DOHH2 (cell line): ENCODE data around the gene NAP1L4.

Source experiments
- H3F3A ChIP-seq: fragments of 200-600 bp; sonication (generic), shearing (Covaris generic); 2 replicates; pipeline ENCODE4 v1.6.0; 2016; ENCODE audit warnings: antibody characterized with exemption, mild to moderate bottlenecking; ENCODE audit not compliant: control insufficient read depth, insufficient read depth
- H3K27ac ChIP-seq: fragments of 200-600 bp; sonication (generic); 2 replicates; pipeline ENCODE4 v1.5.1; 2014; ENCODE audit warnings: low read depth, mild to moderate bottlenecking, low read length, moderate library complexity
- H3K27me3 ChIP-seq: fragments of 200-600 bp; sonication (generic); 2 replicates; pipeline ENCODE4 v1.6.1; 2014; ENCODE audit warnings: mild to moderate bottlenecking, low read length, mixed read lengths; ENCODE audit not compliant: control insufficient read depth
- H3K36me3 ChIP-seq: fragments of 200-600 bp; sonication (generic); 2 replicates; pipeline ENCODE4 v1.6.1; 2014; ENCODE audit warnings: mild to moderate bottlenecking, low read length, moderate library complexity, mixed read lengths; ENCODE audit not compliant: control insufficient read depth
- H3K4me1 ChIP-seq: fragments of 200-600 bp; sonication (generic); 2 replicates; pipeline ENCODE4 v1.6.1; 2014; ENCODE audit warnings: mild to moderate bottlenecking, low read length, mixed read lengths; ENCODE audit not compliant: control insufficient read depth
- H3K4me2 ChIP-seq: fragments of 200-600 bp; sonication (generic); 2 replicates; pipeline ENCODE4 v1.6.0; 2014; ENCODE audit warnings: mild to moderate bottlenecking, low read length, moderate library complexity
- H3K4me3 ChIP-seq: fragments of 200-600 bp; sonication (generic); 2 replicates; pipeline ENCODE4 v1.5.1; 2014; ENCODE audit warnings: mild to moderate bottlenecking, low read length, mixed read lengths
- H3K79me2 ChIP-seq: fragments of 200-600 bp; sonication (generic); 2 replicates; pipeline ENCODE4 v1.6.1; 2014; ENCODE audit warnings: mild to moderate bottlenecking, low read length, mixed read lengths; ENCODE audit not compliant: control insufficient read depth
- H3K9me2 ChIP-seq: fragments of 200-600 bp; sonication (generic); replicated peaks from 2 replicates; pipeline ENCODE4 v1.6.1; 2014; ENCODE audit warnings: mild to moderate bottlenecking, low read length, mixed read lengths; ENCODE audit not compliant: control insufficient read depth
- H3K9me3 ChIP-seq: fragments of 200-600 bp; sonication (generic); 2 replicates; pipeline ENCODE4 v1.6.1; 2014; ENCODE audit warnings: antibody characterized with exemption, low read length, mixed read lengths; ENCODE audit not compliant: control insufficient read depth, insufficient read depth
- H4K20me1 ChIP-seq: fragments of 200-600 bp; sonication (generic); 2 replicates; pipeline ENCODE4 v1.6.0; 2014; ENCODE audit warnings: low read depth, mild to moderate bottlenecking, antibody characterized with exemption, low read length, moderate library complexity; ENCODE audit not compliant: control insufficient read depth, insufficient read depth
- EZH2phosphoT487 ChIP-seq: fragments of 200-600 bp; sonication (generic); IDR thresholded peaks from 2 replicates; pipeline ENCODE4 v1.6.1; 2017; ENCODE audit warnings: borderline replicate concordance, mild to moderate bottlenecking, antibody characterized with exemption, low read length, moderate library complexity, mixed read lengths
- TF ChIP-seq, protein P1 (sequence below): fragments of 200-600 bp; sonication (generic); IDR thresholded peaks from one replicate; pipeline ENCODE4 v1.5.1; 2014; ENCODE audit warnings: antibody characterized with exemption, mild to moderate bottlenecking, low read depth, low read length; ENCODE audit not compliant: poor library complexity, severe bottlenecking

The NAP1L4 gene

DNA sequence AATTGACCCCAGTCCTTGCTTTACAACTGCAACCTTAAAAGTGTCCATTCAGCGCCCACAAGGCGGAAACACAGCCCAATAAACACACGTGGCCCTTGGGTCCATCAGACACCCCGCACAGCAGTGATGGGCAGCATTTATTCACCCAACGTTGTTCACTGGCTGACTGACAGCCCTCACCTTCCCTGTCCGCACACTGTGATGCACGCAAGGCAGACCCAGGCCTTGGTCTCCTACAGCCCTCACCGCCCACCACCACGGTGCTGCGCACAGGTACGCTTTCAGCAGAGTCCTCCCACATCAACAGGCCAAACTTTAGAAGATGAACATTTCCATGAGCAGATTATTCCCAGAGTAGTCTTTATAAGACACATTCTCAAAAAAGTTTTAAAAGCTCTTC, 42.2 kb downstream of the NAP1L4 start:
- H3K4me3 ChIP-seq = no peak overlapping the region
- no peaks in the 10 kb centered on the region for H3K9me3 ChIP-seq
- H3K36me3 ChIP-seq = peaks cover 99% of the 10 kb centered on the region
- H3K27ac ChIP-seq = no peak overlapping the region
- no peaks in the 10 kb centered on the region for H3K9me2 ChIP-seq
- peaks cover 9% of the 10 kb centered on the region for H4K20me1 ChIP-seq
- TF ChIP-seq EZH2phosphoT487 = no peak
- TF ChIP-seq, protein P1, sequence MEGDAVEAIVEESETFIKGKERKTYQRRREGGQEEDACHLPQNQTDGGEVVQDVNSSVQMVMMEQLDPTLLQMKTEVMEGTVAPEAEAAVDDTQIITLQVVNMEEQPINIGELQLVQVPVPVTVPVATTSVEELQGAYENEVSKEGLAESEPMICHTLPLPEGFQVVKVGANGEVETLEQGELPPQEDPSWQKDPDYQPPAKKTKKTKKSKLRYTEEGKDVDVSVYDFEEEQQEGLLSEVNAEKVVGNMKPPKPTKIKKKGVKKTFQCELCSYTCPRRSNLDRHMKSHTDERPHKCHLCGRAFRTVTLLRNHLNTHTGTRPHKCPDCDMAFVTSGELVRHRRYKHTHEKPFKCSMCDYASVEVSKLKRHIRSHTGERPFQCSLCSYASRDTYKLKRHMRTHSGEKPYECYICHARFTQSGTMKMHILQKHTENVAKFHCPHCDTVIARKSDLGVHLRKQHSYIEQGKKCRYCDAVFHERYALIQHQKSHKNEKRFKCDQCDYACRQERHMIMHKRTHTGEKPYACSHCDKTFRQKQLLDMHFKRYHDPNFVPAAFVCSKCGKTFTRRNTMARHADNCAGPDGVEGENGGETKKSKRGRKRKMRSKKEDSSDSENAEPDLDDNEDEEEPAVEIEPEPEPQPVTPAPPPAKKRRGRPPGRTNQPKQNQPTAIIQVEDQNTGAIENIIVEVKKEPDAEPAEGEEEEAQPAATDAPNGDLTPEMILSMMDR = no peak
- no peaks in the 10 kb centered on the region for H3K27me3 ChIP-seq
- no peaks in the 10 kb centered on the region for H3F3A ChIP-seq
- H3K79me2 ChIP-seq = no peaks in the 10 kb centered on the region
- no peaks in the 10 kb centered on the region for H3K4me1 ChIP-seq
- H3K4me2 ChIP-seq = no peak overlapping the region

- peaks cover 9% of the 10 kb centered on the region for H4K20me1 ChIP-seq
- H3K27me3 ChIP-seq = no peaks in the 10 kb centered on the region
- no peaks in the 10 kb centered on the region for H3K9me2 ChIP-seq
- no peak overlapping the region for H3K4me2 ChIP-seq
- H3K36me3 ChIP-seq = peaks cover 88% of the 10 kb centered on the region
- no peaks in the 10 kb centered on the region for H3K79me2 ChIP-seq
- no peaks in the 10 kb centered on the region for H3K4me1 ChIP-seq
- no peak overlapping the region for H3K4me3 ChIP-seq
- H3K9me3 ChIP-seq = no peaks in the 10 kb centered on the region
- H3K27ac ChIP-seq = no peak overlapping the region
- TF ChIP-seq, protein P1 = no peak
- TF ChIP-seq EZH2phosphoT487 = no peak
- no peaks in the 10 kb centered on the region for H3F3A ChIP-seq
These were observed 44.4 kb downstream of the NAP1L4 start for GRCh38 chr11:2947744-2948143.

- Histone ChIP-seq H3F3A (no peaks in the 10 kb centered on the region), H3K4me2 (no peak overlapping the region), H3K9me3 (no peaks in the 10 kb centered on the region), H3K36me3 (peaks cover 69% of the 10 kb centered on the region), H4K20me1 (peaks cover 9% of the 10 kb centered on the region), H3K79me2 (no peaks in the 10 kb centered on the region), H3K9me2 (no peaks in the 10 kb centered on the region), H3K4me3 (no peak overlapping the region), H3K4me1 (no peaks in the 10 kb centered on the region), H3K27ac (no peak overlapping the region), H3K27me3 (no peaks in the 10 kb centered on the region)
- TF ChIP-seq, protein P1 = no peak
- no peak for TF ChIP-seq EZH2phosphoT487
These were observed 46.3 kb downstream of the NAP1L4 start for GRCh38 chr11:2945757-2946287.
